IMR-90 (cell line): ENCODE results near the gene ERMARD. TPM values are rescaled to one million over a fixed set of nuclear protein-coding genes. Genes with fewer than 3 reads are reported as not detected.

Experiments used
- ATAC-seq: fragments of 200-7000 bp; cut with Tn5 transposase; 2 replicates; pipeline ENCODE4 v1.9.1; 2020; ENCODE audit warnings: low read depth, mild to moderate bottlenecking, moderate library complexity
- BruUV-seq: library from RNA; stranded (reverse); fragments of 400-500 nt; replicated peaks from 2 replicates; lab custom pipeline; 2021; lab: Mats Ljungman, UMichigan
- CTCF ChIA-PET: fragments of 300-600 bp; formaldehyde crosslinking; extraction: SDS; loops from one replicate; lab custom pipeline; 2021; ENCODE audit warnings: antibody characterized with exemption; lab: Yijun Ruan, JAX
- POLR2A ChIA-PET: fragments of 300-600 bp; sonication (Branson Sonifier 250); formaldehyde crosslinking; loops from one replicate; lab custom pipeline; 2022; ENCODE audit warnings: antibody characterized with exemption; ENCODE audit not compliant: unreplicated experiment; lab: Charles Lee
- DNase-seq: peaks from one replicate; pipeline ENCODE4 v3.0.0; 2013
- H2AFZ ChIP-seq: replicated peaks from 2 replicates; pipeline ENCODE3; 2013; ENCODE audit warnings: low read length, mild to moderate bottlenecking; ENCODE audit not compliant: poor library complexity
- H2AK5ac ChIP-seq: 2 replicates; pipeline ENCODE4 v1.6.1; 2013; ENCODE audit warnings: low read depth, low read length, inconsistent platforms
- H2AK9ac ChIP-seq: replicated peaks from 2 replicates; pipeline ENCODE3; 2013; ENCODE audit warnings: mild to moderate bottlenecking, low read depth, low read length, moderate library complexity; ENCODE audit not compliant: poor library complexity
- H2BK120ac ChIP-seq: 2 replicates; pipeline ENCODE4 v1.6.1; 2013; ENCODE audit warnings: low read depth, low read length, inconsistent platforms
- H2BK15ac ChIP-seq: 3 replicates; pipeline ENCODE4 v1.6.1; 2013; ENCODE audit warnings: low read depth, low read length, inconsistent platforms
- H2BK20ac ChIP-seq: 2 replicates; pipeline ENCODE4 v1.6.1; 2013; ENCODE audit warnings: low read depth, mild to moderate bottlenecking, inconsistent platforms, low read length, moderate library complexity
- H2BK5ac ChIP-seq: 2 replicates; pipeline ENCODE4 v1.6.1; 2013; ENCODE audit warnings: mild to moderate bottlenecking, low read depth, low read length, inconsistent platforms; ENCODE audit not compliant: poor library complexity, severe bottlenecking
- H3K14ac ChIP-seq: replicated peaks from 2 replicates; pipeline ENCODE4 v1.6.1; 2013; ENCODE audit warnings: low read depth, low read length, inconsistent platforms
- H3K18ac ChIP-seq: 2 replicates; pipeline ENCODE4 v1.6.1; 2013; ENCODE audit warnings: low read depth, low read length, control low read depth
- H3K23ac ChIP-seq: 2 replicates; pipeline ENCODE4 v1.6.1; 2013; ENCODE audit warnings: low read depth, low read length, inconsistent platforms
- H3K27ac ChIP-seq: 2 replicates; pipeline ENCODE4 v1.5.1; 2013; ENCODE audit warnings: mild to moderate bottlenecking, control low read depth, low read length; ENCODE audit not compliant: insufficient read depth
- H3K27me3 ChIP-seq: 2 replicates; pipeline ENCODE4 v1.6.1; 2013; ENCODE audit warnings: low read length; ENCODE audit not compliant: control insufficient read depth, insufficient read depth
- H3K36me3 ChIP-seq: 2 replicates; pipeline ENCODE4 v1.6.1; 2013; ENCODE audit warnings: low read length, mixed read lengths; ENCODE audit not compliant: control insufficient read depth, insufficient read depth
- H3K4ac ChIP-seq: 2 replicates; pipeline ENCODE4 v1.6.1; 2013; ENCODE audit warnings: low read depth, low read length, inconsistent platforms
- H3K4me1 ChIP-seq: 2 replicates; pipeline ENCODE4 v1.6.1; 2013; ENCODE audit warnings: low read length, mixed read lengths; ENCODE audit not compliant: control insufficient read depth, insufficient read depth
- H3K4me2 ChIP-seq: 2 replicates; pipeline ENCODE4 v1.6.1; 2013; ENCODE audit warnings: low read depth, mild to moderate bottlenecking, control low read depth, low read length, moderate library complexity
- H3K4me3 ChIP-seq: 2 replicates; pipeline ENCODE4 v1.5.1; 2013; ENCODE audit warnings: low read depth, mild to moderate bottlenecking, control low read depth, low read length, moderate library complexity; ENCODE audit not compliant: insufficient read depth
- H3K56ac ChIP-seq: 2 replicates; pipeline ENCODE4 v1.6.1; 2013; ENCODE audit warnings: low read length, inconsistent platforms; ENCODE audit not compliant: insufficient read depth; ENCODE audit errors: extremely low read depth
- H3K79me1 ChIP-seq, 2 experiments: 2 replicates each; pipeline ENCODE4 v1.6.1; 2013; ENCODE audit warnings: low read length in 2 of 2, inconsistent platforms in 1 of 2, low read depth in 1 of 2
- H3K9ac ChIP-seq: 2 replicates; pipeline ENCODE4 v1.6.1; 2013; ENCODE audit warnings: low read depth, low read length, control low read depth
- H3K9me1 ChIP-seq: 2 replicates; pipeline ENCODE4 v1.6.1; 2013; ENCODE audit warnings: low read length, inconsistent platforms; ENCODE audit not compliant: insufficient read depth
- H3K9me3 ChIP-seq: 2 replicates; pipeline ENCODE4 v1.6.1; 2013; ENCODE audit warnings: low read length; ENCODE audit not compliant: control insufficient read depth, insufficient read depth
- H4K20me1 ChIP-seq: 2 replicates; pipeline ENCODE4 v1.6.1; 2013; ENCODE audit warnings: low read length, inconsistent platforms; ENCODE audit not compliant: insufficient read depth
- H4K5ac ChIP-seq: 2 replicates; pipeline ENCODE4 v1.6.1; 2013; ENCODE audit warnings: mild to moderate bottlenecking, low read depth, low read length, control low read depth
- H4K8ac ChIP-seq, 2 experiments: 2 replicates each; pipeline ENCODE4 v1.6.1; 2013; ENCODE audit warnings: low read depth in 2 of 2, low read length in 2 of 2, control low read depth in 1 of 2, inconsistent platforms in 1 of 2
- H4K91ac ChIP-seq: 2 replicates; pipeline ENCODE4 v1.6.1; 2013; ENCODE audit warnings: low read depth, low read length, inconsistent platforms; ENCODE audit not compliant: insufficient read depth
- BHLHE40 ChIP-seq: fragments of 150-350 bp; IDR thresholded peaks from 2 replicates; pipeline ENCODE4 v1.6.1; 2016; ENCODE audit warnings: mild to moderate bottlenecking, low read depth, low read length
- CEBPB ChIP-seq: IDR thresholded peaks from 2 replicates; pipeline ENCODE4 v1.6.1; 2012; ENCODE audit warnings: low read depth, low read length, improper control_type of control experiment
- CHD1 ChIP-seq: IDR thresholded peaks from 2 replicates; pipeline ENCODE4 v1.6.1; 2012; ENCODE audit warnings: low read depth, low read length, improper control_type of control experiment
- MAFK ChIP-seq: IDR thresholded peaks from 2 replicates; pipeline ENCODE4 v1.6.1; 2012; ENCODE audit warnings: low read depth, low read length, improper control_type of control experiment
- MXI1 ChIP-seq: IDR thresholded peaks from 2 replicates; pipeline ENCODE4 v1.6.1; 2012; ENCODE audit warnings: low read depth, mild to moderate bottlenecking, low read length, moderate library complexity, borderline replicate concordance
- NFE2L2 ChIP-seq: fragments of 150-350 bp; IDR thresholded peaks from 2 replicates; pipeline ENCODE4 v1.6.1; 2016; ENCODE audit warnings: low read depth, mild to moderate bottlenecking, low read length
- RAD21 ChIP-seq: IDR thresholded peaks from 2 replicates; pipeline ENCODE4 v1.6.1; 2012; ENCODE audit warnings: low read length, improper control_type of control experiment
- RCOR1 ChIP-seq: IDR thresholded peaks from 2 replicates; pipeline ENCODE4 v1.6.1; 2012; ENCODE audit warnings: mild to moderate bottlenecking, low read length, improper control_type of control experiment; ENCODE audit not compliant: insufficient replicate concordance
- RFX5 ChIP-seq: IDR thresholded peaks from 2 replicates; pipeline ENCODE4 v1.8.0; 2012; ENCODE audit warnings: low read depth, mild to moderate bottlenecking, low read length, moderate library complexity
- dilution Hi-C: fragments of 300-500 bp; cut with HindIII; formaldehyde crosslinking; loops from one replicate; pipeline ENCODE4 v1.14.3; 2018; ENCODE audit warnings: low sequenced_read_pairs; ENCODE audit not compliant: unreplicated experiment
- in situ Hi-C: fragments of 300-500 bp; cut with MboI; formaldehyde crosslinking; loops from 3 replicates; pipeline ENCODE4 v1.14.3; 2019; ENCODE audit warnings: low sequenced_read_pairs, inconsistent platforms, mixed read lengths
- intact Hi-C: fragments of 100-400 bp; cut with micrococcal nuclease; formaldehyde crosslinking; loops from 2 replicates; pipeline ENCODE4 v1.10.0; 2022
- polyA plus RNA-seq, 3 experiments: library from polyadenylated mRNA; depleted of rRNA; stranded (reverse); fragments of >200 nt; gene quantifications; 2 replicates each; pipeline ENCODE4 v1.2.3, GENCODE V29; 2012; ENCODE audit warnings: low replicate concordance in 1 of 3
- total RNA-seq: library from RNA; depleted of rRNA; stranded (reverse); fragments of >200 nt; gene quantifications from 2 replicates; pipeline ENCODE4 v1.2.3, GENCODE V29; 2012

Gene ERMARD
- total and polyA plus RNA-seq, 2 of the 4 experiments (the other 2 are of a cell fraction) = 15.1 to 25.4 TPM

- intact Hi-C loops (no loop called here), dilution Hi-C loops (no loop called here)
Observed at GRCh38 chr6:169726963-169727362, 24.5 kb upstream of the ERMARD start.

More at GRCh38 chr6:169726963-169727362, 24.5 kb upstream of the ERMARD start:
- no peak overlapping the region for H2BK5ac ChIP-seq
- CTCF ChIA-PET = no interaction called here
- no peak for DNase-seq
- no peak for TF ChIP-seq CEBPB
- TF ChIP-seq MXI1 = no peak
- TF ChIP-seq NFE2L2 = no peak
- TF ChIP-seq RFX5 = no peak
- no peak for TF ChIP-seq RAD21
- no peak for TF ChIP-seq BHLHE40
- no peak for TF ChIP-seq CHD1
- no peak for TF ChIP-seq MAFK
- TF ChIP-seq RCOR1 = no peak
- H2AK5ac ChIP-seq = no peak overlapping the region
- 0 out of 2 replicates have a peak, but pooled peaks cover 2% of the 10 kb centered on the region for H3K9me1 ChIP-seq
- H4K8ac ChIP-seq = no peak overlapping the region
- no peak overlapping the region for H2AFZ ChIP-seq
- H3K79me1 ChIP-seq = peaks cover 3 to 10% of the 10 kb centered on the region in 2 experiments; a peak in 3 of 4 replicates
- H4K5ac ChIP-seq = no peak overlapping the region
- peaks cover 7% of the 10 kb centered on the region for H4K20me1 ChIP-seq
- no peak overlapping the region for H3K4me3 ChIP-seq
- H3K4me1 ChIP-seq = peaks cover 2% of the 10 kb centered on the region; the same call in 1 of the 2 replicates
- no peak overlapping the region for H2BK20ac ChIP-seq
- H3K23ac ChIP-seq = no peak overlapping the region
- H3K56ac ChIP-seq = no peak overlapping the region
- in situ Hi-C loops = no loop called here
- no peak overlapping the region for H3K14ac ChIP-seq
- no peak for ATAC-seq
- no peak overlapping the region for H3K4me2 ChIP-seq
- H2AK9ac ChIP-seq = no peak overlapping the region
- no peak overlapping the region for H2BK15ac ChIP-seq
- H2BK120ac ChIP-seq = no peak overlapping the region
- POLR2A ChIA-PET = no interaction called here
- no peak overlapping the region for H3K4ac ChIP-seq
- H3K18ac ChIP-seq = no peak overlapping the region
- H3K27ac ChIP-seq = no peak overlapping the region
- H3K27me3 ChIP-seq = no peaks in the 10 kb centered on the region
- H3K36me3 ChIP-seq = no peaks in the 10 kb centered on the region
- H4K91ac ChIP-seq = no peak overlapping the region
- H3K9me3 ChIP-seq = no peaks in the 10 kb centered on the region
- H3K9ac ChIP-seq = no peak overlapping the region
- no TSS peak for BruUV-seq
